Activated CD8-positive, alpha-beta memory T cell treated with anti-CD3 and anti-CD28 coated beads, Interleukin-2, amount 50 U/mL, for 1 hour (primary cell): Measurements from ENCODE around the gene TIMP2.
"Not testable (repeated sequence)": the region's sequence is repeated elsewhere in the genome, so short reads cannot be mapped to it uniquely, and the experiment has no call there.

Source experiments
- DNase-seq: peaks from one replicate; pipeline ENCODE4 v3.0.0-alpha.2; 2020; ENCODE audit errors: extremely low read depth

The TIMP2 gene

GRCh38 chr17:78904371-78904770 is 20.8 kb downstream of the TIMP2 start:
- DNase-seq, result no peak

- DNase-seq, result no peak
These were observed 21.9 kb downstream of the TIMP2 start, which contains the start of gene CEP295NL for GRCh38 chr17:78903101-78903779. CEP295NL (minus strand) TSS chr17:78903201; CDS start chr17:78901828, 1,373 bp downstream.

- DNase-seq, result not testable (repeated sequence)
These were observed 23.0 kb downstream of the TIMP2 start for GRCh38 chr17:78902231-78902630.

GRCh38 chr17:78901806-78902205 is 23.4 kb downstream of the TIMP2 start:
- no peak for DNase-seq

- no peak for DNase-seq
These were observed 24.4 kb downstream of the TIMP2 start for GRCh38 chr17:78900816-78901215.

GRCh38 chr17:78899361-78900260 is 25.6 kb downstream of the TIMP2 start:
- no peak for DNase-seq

GRCh38 chr17:78898947-78899346 is 26.2 kb downstream of the TIMP2 start:
- DNase-seq, result no peak

GRCh38 chr17:78898075-78898836 is 26.9 kb downstream of the TIMP2 start:
- DNase-seq, result no peak

- no peak for DNase-seq
These were observed 27.5 kb downstream of the TIMP2 start for GRCh38 chr17:78897664-78898047.

GRCh38 chr17:78896834-78897663 is 28.1 kb downstream of the TIMP2 start:
- DNase-seq, result no peak

GRCh38 chr17:78896091-78896833 is 28.9 kb downstream of the TIMP2 start:
- no peak for DNase-seq

GRCh38 chr17:78895322-78895721 is 29.9 kb downstream of the TIMP2 start:
- no peak for DNase-seq

- DNase-seq, result no peak
These were observed 31.5 kb downstream of the TIMP2 start for GRCh38 chr17:78893684-78894083.

GRCh38 chr17:78892936-78893379 is 32.2 kb downstream of the TIMP2 start:
- no peak for DNase-seq

GRCh38 chr17:78892520-78892919 is 32.7 kb downstream of the TIMP2 start:
- no peak for DNase-seq

GRCh38 chr17:78892062-78892456 is 33.1 kb downstream of the TIMP2 start:
- DNase-seq, result no peak

- no peak for DNase-seq
These were observed 33.7 kb downstream of the TIMP2 start for GRCh38 chr17:78891406-78892061.

GRCh38 chr17:78890498-78890897 is 34.7 kb downstream of the TIMP2 start:
- no peak for DNase-seq

- not testable (repeated sequence) for DNase-seq
These were observed 35.1 kb downstream of the TIMP2 start for GRCh38 chr17:78890096-78890495.

GRCh38 chr17:78889531-78889930 is 35.7 kb downstream of the TIMP2 start:
- no peak for DNase-seq
